Left kidney (tissue), 2 donors: ENCODE data around the gene GABRR1. TPM values are rescaled to one million over a fixed set of nuclear protein-coding genes. Genes with fewer than 3 reads are reported as not detected.
"Not testable (repeated sequence)": the region's sequence is repeated elsewhere in the genome, so short reads cannot be mapped to it uniquely, and the experiment has no call there.

Experiments
- DNase-seq: peaks from one replicate; pipeline ENCODE4 v3.0.0-alpha.2; 2013
- polyA plus RNA-seq: library from polyadenylated mRNA; unstranded; fragments of 120-200 nt; gene quantifications from one replicate; pipeline ENCODE4 v1.2.1, GENCODE V29; 2013; ENCODE audit not compliant: insufficient read length

The GABRR1 gene
- polyA plus RNA-seq, 1 donor, result 1.2 TPM

DNA sequence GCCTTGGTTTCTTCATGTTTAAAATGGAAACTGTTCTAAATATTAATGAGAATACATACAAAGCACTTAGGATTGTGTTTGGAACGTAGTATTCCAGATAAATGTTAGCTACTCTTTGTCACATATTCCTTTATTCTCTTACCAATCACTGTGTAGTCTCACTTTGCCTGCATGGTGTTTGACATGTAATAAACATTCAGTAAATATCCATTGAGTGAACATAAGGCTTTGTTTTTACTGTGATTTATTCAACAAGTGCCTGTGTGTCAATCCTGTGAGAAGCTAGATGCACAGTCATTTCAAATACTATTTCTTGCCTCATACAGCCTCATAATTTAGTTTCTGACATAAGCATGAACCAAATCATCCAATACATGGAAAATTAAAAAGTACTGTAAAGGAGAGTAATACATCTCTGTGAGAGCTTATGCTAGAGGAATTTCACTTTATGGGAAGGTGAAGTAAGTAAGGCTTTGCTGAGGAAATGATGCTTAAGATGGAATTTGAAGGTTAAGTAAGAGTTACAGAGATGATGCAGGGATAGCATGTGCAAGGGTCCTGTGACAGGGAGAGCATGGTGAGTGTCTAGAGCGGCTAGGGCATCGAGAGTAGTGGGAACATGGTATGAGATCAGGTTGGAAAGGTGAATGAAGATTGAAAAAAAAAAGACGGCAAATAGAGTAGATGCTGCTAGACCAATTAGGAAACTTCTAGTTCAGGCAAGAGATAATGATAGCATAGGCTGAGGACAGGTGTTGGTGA lies 56.6 kb downstream of the GABRR1 start:
- no peak for DNase-seq

DNA sequence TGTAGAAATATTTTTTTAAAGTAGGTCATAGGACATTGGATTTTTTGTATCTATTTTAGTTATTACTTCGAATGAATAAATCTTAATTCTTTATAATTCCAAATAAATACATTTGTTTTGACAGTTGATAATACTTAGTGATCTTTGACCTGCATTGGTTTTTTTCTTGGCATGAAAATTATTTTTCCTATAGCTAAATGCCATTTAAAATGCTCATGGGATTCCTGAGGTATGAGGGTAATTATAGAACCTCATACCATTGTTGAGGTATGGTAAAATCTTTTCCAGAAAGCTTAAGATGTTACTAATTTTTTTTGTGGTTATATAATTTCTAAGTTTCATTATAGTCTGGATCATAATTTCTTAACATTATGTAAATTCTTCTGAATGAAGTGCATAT lies 63.0 kb downstream of the GABRR1 start:
- no peak for DNase-seq

DNA sequence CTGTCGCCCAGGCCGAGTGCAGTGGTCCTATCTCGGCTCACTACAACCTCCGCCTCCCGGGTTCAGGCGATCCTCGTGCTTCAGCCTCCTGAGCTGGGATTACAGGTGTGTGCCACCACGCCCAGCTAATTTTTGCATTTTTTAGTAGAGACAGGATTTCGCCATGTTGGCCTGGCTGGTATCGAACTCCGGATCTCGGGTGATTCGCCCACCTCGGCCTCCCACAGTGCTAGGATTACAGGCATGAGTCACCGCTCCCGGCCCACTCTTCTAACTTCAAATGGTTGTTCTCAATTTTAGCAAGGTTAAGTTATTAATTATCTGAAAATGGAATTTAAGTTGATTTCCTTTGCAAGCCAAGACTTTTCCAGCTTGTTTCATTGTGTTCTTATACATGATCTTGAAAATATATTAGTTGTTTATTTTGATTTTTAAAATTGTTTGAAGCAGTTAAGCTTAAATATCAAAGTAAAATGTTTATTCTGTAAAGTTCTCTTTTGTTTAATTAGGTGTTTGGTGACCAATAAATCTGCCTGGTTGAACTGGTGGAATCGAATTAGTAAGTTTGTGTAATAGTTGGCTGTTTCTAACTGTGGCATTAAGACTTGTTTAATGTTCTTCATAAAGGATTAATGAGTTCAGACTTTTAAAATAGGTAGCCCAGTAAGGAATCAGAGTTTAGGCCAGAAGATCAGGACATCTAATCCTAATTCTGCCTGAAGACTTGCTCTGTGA lies 69.0 kb downstream of the GABRR1 start:
- DNase-seq, result no peak

DNA sequence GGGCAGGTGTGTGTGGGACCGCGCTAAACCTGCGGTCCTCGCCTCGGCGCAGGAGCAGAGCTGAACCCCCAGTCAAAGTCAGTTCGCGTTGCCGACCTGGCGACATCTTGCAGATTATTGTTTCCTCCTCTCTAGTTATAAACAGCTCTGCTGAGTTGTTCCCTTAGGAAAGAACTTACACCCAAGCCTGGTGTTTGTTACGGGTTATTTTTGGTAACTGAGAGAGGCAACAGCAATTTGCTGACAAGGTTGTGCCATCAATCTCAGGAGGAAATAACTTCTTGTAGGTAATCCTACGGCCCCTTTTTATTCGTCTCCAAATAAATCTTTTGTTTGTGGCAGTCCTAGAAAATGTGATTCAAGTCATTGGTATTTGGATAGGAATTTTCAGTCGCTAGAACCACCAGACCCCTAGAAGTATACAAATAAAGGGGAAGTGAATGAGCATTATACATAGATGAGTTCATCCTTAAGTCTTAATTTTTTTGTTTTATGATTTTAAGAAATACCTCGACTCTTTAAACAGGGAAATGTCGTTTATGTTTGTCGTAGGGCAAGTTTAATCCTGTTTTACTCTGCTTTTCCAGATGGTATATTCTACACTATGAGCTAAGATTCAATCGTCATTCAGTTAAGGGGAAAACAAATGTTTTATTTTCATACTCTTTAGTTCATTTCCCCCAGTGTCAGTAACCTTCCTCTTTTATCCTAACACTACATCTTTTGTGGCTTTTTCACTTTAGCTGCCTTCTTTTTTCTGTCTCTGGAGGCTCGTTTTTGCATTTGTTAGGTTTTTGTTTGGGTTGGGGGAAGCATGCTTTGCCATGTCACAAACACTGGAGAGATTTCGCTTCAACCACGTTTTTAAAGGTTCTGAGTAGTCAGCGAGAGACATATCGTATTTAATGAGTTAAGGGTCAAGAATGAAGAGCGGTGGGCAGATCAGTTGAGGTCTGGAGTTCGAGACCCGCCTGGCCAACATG lies 70.1 kb downstream of the GABRR1 start:
- DNase-seq, result peak; percentile 53

DNA sequence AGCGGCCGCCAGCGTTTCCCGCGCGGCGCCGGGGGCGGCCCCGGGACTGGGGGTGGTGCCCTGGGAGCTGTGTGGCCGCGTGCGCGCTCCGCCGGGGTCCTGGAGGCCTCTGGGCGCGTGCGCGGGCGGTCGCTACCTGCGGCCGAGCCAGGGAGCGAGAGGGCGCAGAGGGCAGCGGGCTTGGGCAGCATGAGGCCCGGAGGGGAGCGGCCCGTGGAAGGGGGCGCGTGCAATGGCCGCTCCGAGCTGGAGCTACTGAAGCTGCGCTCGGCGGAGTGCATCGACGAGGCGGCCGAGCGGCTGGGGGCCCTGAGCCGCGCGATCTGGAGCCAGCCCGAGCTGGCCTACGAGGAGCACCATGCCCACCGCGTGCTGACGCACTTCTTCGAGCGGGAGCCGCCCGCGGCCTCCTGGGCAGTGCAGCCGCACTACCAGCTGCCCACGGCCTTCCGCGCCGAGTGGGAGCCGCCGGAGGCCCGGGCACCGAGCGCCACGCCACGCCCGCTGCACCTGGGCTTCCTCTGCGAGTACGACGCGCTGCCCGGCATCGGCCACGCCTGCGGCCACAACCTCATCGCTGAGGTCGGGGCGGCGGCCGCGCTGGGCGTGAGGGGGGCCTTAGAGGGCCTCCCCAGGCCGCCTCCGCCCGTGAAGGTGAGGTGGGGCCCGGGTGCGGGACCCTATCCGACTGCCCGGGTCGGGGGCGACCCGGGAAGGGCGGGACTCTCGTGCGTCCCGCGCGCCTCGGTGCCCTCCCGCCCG lies 71.0 kb downstream of the GABRR1 start, which contains the start of gene PM20D2:
Gene PM20D2, plus strand, starts transcription at position 100 of the 762 bp plus-strand sequence. Its CDS starts 90 bp downstream, at position 190.
- peak; percentile 71 for DNase-seq

DNA sequence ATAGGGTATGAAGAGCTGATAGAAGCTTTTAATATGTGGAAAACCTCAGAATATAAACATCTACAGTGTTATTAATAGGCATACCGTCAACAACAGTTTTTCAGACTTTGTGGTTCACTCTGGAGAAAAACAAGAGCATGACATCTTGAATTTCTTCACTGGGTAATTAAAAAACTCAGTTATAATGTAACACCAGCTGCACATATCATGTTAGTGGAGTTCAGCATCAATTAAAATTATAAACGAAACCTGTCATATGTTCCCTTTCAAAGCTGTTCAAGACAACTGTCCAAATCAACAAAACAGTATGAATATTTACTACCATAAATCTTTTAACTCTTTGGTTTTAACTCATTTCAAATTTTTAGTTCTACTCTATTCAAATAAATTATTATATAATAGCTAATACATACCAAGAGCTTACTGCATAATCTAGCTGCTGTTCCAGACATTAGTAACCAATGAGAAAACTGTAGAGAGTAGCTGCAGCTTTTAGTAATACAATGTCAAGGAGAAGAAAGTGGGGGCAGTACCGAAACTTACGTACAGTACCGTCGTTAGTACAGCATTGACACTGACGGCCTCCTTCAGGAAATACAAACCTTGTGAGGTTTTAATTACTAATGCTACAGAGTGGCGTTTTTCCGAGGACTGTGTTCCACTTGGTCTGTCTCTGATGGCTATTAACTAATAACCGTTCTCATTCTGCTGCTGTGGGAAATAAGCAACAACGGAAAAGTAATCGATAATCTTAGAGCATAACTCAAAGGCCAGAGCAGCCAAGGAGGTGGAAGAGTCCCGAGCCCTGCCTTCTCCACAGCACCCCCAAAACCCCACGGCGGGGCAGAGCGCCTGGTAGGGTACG lies 71.8 kb downstream of the GABRR1 start:
- DNase-seq, result peak; percentile 45

DNA sequence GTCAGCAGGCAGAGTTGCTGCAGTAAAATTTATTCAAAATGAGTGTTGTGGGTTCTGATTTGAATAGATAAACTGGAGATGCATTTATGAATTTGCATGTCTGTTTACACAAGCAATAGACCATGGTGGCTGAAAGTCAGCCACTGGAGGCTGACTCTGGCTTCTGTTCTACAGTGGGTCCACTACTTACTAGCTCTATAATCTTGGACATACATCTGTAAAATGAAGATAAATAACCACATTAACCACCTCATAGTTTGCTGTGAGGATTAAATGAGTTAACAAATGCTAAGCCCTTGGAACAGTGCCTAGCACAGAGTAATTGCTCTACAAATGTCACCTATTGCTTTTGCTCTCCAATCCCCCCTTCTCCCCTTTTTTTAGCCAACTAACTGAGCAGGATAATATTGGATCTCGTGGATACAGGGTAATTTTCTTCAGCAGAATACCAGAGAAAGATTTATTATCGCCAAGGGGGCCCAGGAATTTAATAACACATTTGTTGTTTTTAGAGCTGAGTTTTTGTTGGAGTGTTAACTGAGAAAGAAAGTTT lies 72.7 kb downstream of the GABRR1 start:
- DNase-seq, result no peak

DNA sequence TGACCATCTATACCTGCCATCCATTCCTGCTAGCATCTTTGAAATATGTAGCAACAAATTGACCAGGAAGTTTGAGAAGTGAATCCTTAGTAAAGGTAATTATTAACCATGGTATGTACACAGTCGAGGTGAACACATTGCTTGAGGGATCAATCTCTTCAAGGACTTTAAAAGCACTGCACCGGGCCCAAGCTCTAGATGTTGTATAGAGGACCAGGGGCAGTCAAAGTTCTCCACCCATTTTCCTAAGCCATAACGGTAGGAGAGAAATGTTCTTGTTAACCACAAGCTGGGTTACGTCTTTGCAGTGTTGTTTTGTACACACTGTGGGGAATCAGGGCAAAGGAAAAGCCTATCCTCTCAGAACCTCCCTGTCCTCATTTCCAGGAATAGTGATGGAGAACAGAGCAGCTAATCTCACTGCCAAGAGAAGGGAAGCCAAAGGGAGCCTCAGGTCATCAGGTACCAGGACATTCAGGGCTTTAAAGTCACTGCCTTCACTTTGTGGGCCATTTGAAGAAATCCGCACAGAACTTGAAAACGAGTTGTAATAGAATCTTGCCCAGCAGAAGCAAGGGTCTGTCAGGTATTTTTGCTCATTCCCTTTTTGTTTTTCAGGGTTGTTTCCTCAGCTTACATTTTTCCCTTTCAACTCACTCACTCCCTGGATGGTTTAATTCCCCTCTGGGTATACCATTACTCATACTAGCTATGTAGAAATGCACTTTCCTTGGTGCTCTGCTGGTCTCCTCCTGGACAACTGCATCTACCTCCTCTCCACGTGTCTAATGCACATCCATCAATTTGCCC lies 76.6 kb downstream of the GABRR1 start:
- no peak for DNase-seq

DNA sequence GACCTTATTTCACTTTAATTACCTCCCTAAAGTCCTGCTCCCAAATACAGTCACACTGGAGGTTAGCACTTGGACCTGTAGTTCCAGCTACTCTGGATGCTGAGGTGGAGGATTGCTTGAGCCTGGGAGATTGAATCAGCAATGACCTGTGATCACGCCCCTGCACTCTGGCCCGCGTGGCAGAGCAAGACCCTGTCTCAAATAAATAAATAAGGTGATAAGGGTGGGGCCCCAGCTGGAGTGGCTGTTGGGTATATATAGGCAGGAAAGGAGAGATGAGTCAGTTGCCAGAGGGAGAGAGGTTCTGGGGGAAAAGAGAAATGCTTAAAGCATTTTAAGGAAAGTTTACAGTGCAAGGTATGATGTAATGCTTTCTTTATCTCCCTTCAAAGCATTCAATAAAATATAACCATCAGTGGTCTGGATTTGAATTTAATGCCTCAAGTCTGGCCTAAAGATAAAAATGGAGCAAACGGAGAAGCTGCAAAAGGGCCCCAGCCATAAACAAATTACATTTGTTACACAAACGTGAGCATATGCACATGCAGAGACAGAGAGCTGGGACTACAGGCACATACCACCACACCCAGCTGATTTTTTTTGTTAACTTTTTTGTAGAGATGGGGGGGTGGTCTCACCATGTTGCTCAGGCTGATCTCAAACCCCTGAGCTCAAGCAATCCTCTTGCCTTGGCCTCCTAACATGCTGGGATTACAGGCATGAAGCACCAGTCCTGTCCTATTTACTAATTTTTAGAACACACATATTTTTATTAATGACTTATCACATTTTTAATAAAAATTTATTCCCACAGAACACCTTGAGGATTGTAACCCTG lies 77.4 kb downstream of the GABRR1 start:
- DNase-seq, result no peak

DNA sequence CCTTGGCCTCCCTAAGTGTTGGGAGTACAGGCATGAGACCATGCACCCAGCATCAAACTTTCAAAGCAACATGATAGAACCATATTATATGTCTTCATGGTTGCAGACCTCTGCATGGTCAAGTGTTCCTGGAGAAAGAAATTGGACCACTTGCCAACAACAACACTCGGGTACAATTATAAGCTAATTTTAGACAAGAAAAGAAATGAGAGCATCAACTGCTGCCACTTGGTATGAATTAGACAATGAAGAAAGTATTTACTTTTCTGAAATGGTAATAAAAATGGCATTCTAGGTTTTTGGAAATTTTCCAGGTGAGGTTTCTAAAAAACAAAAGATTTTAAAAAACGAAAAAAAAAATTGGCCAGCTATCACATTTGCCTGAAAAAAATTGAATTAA lies 79.0 kb downstream of the GABRR1 start:
- DNase-seq, result no peak

DNA sequence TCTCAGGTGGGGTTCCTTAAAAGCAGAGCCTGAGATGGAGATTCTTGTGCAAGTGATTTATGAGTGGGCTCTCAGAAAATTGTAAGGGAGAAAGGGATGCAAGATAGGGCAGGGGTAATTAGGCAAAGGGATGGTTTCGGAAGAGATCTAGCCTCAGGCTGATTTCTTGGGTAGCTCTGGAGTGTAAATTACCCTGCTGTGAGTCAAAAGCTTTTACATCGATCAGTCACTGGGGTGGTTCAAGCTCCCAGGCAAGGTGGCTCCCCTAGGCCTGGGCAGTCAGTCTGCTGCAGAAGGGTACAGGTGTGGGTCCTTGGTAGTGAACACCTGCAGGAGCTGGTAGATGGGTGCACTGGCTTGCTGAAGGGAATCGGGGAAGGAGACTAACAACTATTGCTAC lies 82.4 kb downstream of the GABRR1 start:
- DNase-seq, result no peak

DNA sequence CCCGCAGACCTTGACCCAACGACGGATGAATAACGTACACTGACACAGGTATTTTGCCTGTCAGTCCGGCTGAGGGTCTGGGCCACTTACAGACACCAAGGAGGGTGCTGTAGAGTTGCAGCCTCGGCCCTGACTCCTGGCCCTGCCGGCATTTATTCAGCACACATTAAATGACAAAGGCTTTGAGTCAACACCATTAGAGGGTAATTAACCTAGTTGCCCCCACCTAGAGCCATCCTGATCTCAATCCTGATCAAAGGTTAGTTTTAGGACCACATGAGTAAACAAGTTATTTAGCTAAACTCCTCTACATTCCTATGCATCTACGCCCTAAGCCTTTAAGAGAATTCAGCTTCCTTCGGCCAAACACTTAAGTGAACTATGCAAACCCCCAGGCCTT lies 83.2 kb downstream of the GABRR1 start:
- DNase-seq, result no peak

DNA sequence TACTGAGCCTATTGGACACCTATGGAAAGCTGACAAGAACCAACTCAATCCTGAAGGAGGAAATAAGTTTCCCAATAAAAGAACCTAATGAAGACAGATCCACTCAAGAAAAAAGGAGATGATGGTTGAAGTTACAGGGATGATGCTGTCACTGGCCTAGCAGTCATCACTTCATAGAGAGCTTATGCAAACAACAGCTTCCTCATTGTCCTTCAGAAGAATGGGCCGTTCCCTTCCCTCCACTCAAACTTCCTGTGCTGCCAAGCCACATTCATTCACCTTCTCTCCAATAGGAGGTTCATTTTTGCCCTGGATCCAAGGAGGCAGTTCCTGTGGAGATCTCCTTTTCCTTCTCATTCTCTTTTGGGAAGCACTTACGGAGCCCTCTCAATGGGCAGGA lies 85.1 kb downstream of the GABRR1 start:
- DNase-seq, result no peak

DNA sequence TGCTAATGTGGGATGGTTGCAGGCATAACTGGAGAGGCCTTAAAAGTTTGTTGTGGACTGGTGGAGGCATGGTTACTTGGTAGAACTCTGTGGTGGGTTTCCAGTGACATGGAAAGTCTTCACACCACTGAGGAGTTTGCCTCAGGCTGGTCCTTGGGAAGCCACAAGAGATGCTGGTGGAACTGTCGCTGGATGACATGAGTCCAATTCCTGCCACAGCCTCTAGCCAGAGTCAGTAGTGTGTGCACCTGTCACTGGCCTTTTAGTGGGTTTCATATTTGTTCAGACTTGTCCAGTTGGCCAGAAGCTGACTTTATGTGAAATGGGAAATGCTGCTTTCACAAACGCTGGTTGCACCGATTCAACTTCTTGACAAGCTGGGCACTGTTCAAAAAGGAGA lies 85.6 kb downstream of the GABRR1 start:
- no peak for DNase-seq

DNA sequence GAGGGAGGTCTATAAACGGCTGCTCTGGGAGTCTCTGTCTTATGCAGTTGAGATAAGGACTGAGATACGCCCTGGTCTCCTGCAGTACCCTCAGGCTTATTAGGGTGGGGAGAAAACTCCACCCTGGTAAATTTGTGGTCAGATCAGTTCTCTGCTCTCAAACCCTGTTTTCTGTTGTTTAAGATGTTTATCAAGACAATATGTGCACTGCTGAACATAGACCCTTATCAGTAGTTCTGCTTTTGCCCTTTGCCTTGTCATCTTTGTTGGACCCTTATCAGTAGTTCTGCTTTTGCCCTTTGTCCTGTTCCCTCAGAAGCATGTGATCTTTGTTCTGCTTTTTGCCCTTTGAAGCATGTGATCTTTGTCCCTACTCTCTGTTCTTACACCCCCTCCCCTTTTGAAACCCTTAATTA lies 88.9 kb downstream of the GABRR1 start:
- DNase-seq, result not testable (repeated sequence)
